GM18861 (cell line): ENCODE data around the gene ARHGAP19.
"Not testable (repeated sequence)": the region's sequence is repeated elsewhere in the genome, so short reads cannot be mapped to it uniquely, and the experiment has no call there.

ENCODE experiments used
- ATAC-seq: cut with Tn5 transposase; IDR thresholded peaks from one replicate; pipeline ENCODE4 v1.9.1; 2021; ENCODE audit not compliant: unreplicated experiment

The ARHGAP19 gene

GRCh38 chr10:97290076-97290475 is 2.4 kb downstream of the ARHGAP19 start:
- ATAC-seq, result not testable (repeated sequence)

GRCh38 chr10:97280783-97281182 is 11.7 kb downstream of the ARHGAP19 start:
- ATAC-seq, result no peak

- no peak for ATAC-seq
Measured at GRCh38 chr10:97279121-97279815, 13.2 kb downstream of the ARHGAP19 start.

GRCh38 chr10:97278491-97278989 is 13.9 kb downstream of the ARHGAP19 start:
- ATAC-seq, result no peak

DNA sequence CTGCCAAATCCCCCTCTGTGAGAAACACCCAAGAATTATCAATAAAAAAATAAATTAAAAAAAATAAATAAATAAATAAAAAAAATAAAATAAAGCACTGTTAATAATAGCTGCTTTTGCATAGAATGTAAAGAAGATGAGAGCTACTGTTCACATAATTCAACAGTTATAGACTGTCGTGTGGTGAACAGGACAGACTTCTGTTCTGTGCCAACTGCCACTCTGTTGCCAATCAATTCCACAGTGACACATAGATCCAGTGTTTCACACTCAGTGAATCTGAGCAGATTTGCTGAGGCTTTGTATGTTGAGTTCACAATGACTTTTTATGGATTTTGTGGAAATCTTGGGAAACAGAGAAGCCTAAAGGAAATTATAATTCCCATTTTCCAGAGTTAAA is 14.9 kb downstream of the ARHGAP19 start:
- no peak for ATAC-seq

GRCh38 chr10:97274828-97275227 is 17.6 kb downstream of the ARHGAP19 start:
- no peak for ATAC-seq

DNA sequence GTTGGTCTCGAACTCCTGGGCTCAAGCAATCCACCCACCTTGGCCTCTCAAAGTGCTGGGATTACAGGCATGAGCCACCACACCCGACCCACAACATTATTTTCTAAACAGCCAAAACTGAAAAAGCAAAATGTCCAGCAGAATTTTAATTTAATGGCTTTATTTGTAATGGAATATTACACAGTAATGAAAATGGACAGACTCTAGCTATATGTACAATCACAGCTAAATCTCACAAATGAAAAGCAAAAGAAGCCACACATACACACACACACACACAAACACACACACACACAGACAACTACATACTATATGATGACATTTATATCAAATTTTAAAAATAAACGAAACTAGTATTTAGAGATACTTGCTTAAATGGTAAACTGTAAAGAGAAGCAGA is 18.7 kb downstream of the ARHGAP19 start:
- ATAC-seq, result no peak

DNA sequence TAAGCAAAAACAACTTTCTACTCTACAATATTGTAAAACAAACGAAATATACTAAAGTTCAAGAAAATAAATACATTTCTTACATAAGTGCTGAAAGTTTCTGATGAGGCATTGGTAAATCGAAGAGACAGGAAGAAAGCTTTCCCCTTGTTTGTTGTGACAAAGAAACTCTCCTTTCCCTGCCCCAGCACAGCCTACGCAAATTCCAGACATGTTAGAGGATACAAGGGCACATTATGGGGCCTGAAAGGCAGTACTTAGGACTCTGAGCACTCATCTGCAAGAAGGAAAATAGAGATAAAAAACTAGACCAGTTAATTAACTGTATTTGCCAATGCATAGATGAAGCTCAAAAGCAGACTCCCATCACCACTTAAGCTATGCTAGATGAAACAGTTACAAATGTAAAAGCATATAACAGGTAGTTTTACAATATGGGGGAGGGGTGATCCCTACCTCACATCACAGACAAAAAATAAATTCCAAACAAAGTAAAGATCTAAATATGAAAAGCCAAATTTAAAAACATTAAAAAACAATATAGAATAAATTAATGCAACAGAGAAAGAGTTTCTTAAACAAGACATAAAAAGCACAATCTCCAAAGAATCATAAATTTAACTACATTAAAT is 21.8 kb downstream of the ARHGAP19 start:
- no peak for ATAC-seq

DNA sequence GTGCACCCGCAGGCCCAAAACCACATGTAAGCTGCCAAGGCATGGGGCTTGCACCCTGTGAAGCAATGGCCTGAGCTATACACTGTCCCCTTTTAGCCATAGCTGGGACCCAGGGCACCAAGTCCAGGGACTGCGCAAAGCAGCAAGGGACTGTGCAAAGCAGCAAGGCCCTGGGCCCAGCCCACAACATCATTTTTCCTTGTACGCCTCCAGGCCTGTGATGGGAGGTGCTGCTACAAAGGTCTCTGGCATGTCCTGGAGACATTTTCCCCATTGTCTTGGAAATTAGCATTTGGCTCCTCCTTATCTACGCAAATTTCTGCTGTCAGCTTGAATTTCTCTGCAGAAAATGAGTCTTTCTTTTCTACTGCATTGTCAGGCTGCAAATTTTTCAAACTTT is 24.8 kb downstream of the ARHGAP19 start:
- no peak for ATAC-seq

GRCh38 chr10:97265095-97265494 is 27.3 kb downstream of the ARHGAP19 start:
- not testable (repeated sequence) for ATAC-seq

- ATAC-seq, result no peak
Measured at GRCh38 chr10:97263971-97264370, 28.5 kb downstream of the ARHGAP19 start.

GRCh38 chr10:97261656-97262055 is 30.8 kb downstream of the ARHGAP19 start:
- ATAC-seq, result no peak

- ATAC-seq, result no peak
Measured at GRCh38 chr10:97261183-97261582, 31.3 kb downstream of the ARHGAP19 start.

DNA sequence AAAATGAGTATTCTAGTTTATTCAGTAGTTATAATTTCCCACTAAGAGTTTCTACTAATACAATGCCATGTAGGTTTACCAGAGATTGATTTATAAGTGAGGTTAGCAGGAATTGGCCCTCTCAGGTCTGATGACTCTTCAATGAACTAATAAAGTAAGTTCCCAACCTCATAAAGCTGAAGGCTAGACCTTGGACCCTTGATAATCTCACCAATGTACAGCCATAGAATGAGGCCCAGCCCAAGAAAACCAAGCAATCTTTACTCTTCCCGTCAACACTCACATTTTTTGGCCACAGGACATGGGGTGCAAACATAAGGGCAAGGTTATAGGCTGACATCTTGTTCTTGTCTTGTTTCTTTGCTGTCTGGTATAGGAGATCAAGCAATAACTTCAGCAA is 33.3 kb downstream of the ARHGAP19 start:
- no peak for ATAC-seq

DNA sequence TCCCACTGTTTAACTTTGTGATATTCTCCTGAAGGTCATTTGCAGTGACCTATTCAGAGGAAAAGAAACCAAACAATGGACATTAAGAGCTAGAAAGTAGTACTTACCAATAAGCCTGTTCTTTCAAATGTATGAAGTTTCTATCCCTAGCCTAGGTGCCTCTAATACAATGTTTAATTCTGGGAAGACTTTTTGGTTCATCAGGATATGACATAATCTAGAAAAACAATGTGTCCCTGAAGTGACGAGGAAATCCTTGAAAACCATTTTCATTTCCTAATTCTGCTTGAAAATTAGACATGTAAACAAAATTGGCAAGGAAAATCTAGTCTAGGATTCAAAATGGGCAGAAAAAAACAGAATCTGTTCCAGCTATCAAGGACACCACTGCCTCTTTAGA is 36.1 kb downstream of the ARHGAP19 start:
- no peak for ATAC-seq

GRCh38 chr10:97255512-97256293 is 36.7 kb downstream of the ARHGAP19 start:
- no peak for ATAC-seq

DNA sequence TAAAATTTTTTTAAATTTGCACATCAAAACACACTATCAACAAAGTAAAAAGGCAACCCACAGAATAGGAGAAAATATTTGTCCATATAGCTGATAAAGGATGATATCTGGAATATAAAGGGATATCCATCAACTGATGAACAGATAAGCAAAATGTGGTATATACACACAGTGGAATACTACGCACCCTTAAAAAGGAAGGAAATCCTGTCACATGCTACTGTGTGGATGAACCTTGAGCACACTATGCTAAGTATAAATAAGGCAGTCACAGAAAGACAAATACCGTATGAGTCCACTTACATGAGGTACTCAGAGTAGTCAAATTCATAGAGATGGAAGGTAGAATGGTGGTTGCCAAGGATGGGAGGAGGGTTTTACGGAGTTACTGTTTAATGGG is 37.7 kb downstream of the ARHGAP19 start:
- ATAC-seq, result no peak

GRCh38 chr10:97250952-97251351 is 41.5 kb downstream of the ARHGAP19 start:
- ATAC-seq, result no peak

GRCh38 chr10:97243836-97244235 is 48.6 kb downstream of the ARHGAP19 start:
- no peak for ATAC-seq

- ATAC-seq, result no peak
Measured at GRCh38 chr10:97238855-97239254, 53.6 kb downstream of the ARHGAP19 start.

DNA sequence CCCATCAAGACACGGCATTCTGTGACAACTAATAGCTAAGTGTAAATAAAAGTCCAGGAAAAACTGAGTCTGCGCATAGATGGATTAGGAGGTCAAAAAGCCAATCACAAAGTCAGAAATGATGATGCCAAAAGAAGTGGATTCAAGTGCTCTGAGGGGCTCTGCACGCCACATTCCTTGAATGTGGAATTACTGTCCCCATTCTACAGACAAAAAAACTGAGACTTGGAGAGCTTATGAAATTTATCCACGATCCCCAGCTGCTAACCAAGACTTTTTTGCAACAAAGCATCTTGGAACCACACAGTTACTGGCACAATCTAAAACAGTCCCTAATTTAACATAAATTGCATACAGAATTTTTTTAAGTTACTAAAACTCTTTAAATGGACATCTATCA is 57.1 kb downstream of the ARHGAP19 start:
- ATAC-seq, result no peak

DNA sequence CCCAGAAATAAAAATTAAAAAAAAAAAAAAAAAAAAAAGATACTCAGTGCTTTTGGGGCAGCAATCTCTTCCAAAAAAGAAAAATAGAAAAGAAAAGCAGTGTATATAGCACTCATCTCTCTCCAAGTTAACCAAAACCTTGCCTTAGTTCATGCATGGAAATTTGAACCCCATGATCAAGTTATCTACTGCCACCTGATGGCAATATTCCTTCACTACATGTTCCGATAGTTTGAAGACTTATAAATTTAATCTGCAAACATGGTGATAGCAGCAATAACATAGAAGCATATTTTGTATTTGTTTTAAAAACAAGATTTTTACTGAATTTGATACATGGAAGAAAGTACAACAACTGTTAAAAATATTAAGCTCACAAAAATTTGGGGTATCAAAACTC is 58.0 kb downstream of the ARHGAP19 start:
- ATAC-seq, result no peak
